ENCODE results near the gene ALOX5. TPM values are rescaled to one million over a fixed set of nuclear protein-coding genes. Genes with fewer than 3 reads are reported as not detected.

ALOX5 gene
- total RNA-seq, 1 experiment from 2014 or later = 0.11 TPM

DNA sequence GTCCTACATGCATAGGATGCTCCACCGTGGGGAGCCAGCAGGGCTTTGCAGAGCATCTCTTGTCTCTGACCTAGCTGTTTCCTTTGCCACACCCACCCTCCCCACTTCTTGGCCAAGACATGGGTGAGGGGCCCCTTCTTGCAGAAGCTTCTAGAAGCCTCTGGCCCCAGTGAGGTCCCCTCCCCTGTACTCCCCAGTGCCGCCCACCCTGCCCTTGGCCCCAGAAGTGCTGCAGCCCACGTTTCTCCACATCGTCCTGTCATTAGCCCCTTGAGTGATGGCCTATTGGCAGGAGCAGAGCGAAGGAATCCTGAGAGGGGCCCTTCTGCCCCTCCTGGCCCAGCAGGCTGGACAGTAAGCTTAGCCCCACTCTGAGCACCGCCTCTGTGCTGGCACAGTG lies 43.7 kb downstream of the ALOX5 start:
- Histone ChIP-seq H3F3A (ENCODE audit: low read length, unreplicated experiment) (no peaks in the 10 kb centered on the region), H3K4me2 (ENCODE audit: low read length) (no peak overlapping the region), H3K27ac (ENCODE audit: low read length) (no peak overlapping the region), H3K9me3 (ENCODE audit: low read length) (no peaks in the 10 kb centered on the region), H3K4me1 (ENCODE audit: insufficient read depth, low read length) (peaks cover 10% of the 10 kb centered on the region), H3K9me2 (replicated peaks; ENCODE audit: low read length) (no peaks in the 10 kb centered on the region), H2AFZ (ENCODE audit: low read length) (no peak overlapping the region), H3K9ac (ENCODE audit: low read length) (no peak overlapping the region), H3K79me2 (ENCODE audit: low read length) (no peaks in the 10 kb centered on the region), H3K27me3 (ENCODE audit: low read length) (no peaks in the 10 kb centered on the region), H3K36me3 (ENCODE audit: low read depth, low read length) (no peaks in the 10 kb centered on the region), H3K4me3 (ENCODE audit: low read length) (no peak overlapping the region), H4K20me1 (ENCODE audit: low read length) (no peaks in the 10 kb centered on the region)
- ChIA-PET CTCF (no interaction called here), POLR2A (ENCODE audit: unreplicated experiment) (no interaction called here)
- intact Hi-C loops (cut with micrococcal nuclease) = no loop called here
- no peak for TF ChIP-seq EZH2phosphoT487 (IDR thresholded peaks at IDR 0.05; ENCODE audit: borderline replicate concordance, low read length)
- TF ChIP-seq CTCF (conservative IDR thresholded peaks at IDR 0.05; ENCODE audit: low read depth, low read length) = no peak
- TF ChIP-seq EZH2 (IDR thresholded peaks at IDR 0.05; ENCODE audit: low read length, unreplicated experiment) = no peak
- BruUV-seq (replicated peaks) = no TSS peak
- no peak for DNase-seq
- ATAC-seq = no peak

DNA sequence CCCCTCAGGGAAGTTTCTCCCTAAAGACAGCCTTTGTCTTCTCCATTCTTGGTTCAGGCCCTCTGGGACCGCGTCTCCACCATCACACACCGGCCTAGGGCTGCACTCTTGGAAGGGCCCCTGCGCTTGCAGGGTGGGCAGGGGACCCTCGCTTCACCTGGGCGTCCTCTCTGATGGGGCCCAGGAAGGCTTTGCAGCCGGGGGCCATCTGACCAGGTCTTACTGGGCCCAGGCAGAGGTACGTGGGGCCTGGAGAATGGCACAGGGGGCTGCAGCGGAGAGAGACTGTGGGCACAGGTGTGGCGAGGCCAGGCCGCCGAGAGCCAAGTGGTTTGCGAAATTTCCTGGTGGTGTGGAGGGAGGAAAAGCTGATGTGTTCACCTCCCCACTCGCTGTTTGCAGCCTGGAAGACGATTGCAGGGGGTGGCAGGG lies 44.4 kb downstream of the ALOX5 start:
- Histone ChIP-seq H3K79me2 (ENCODE audit: low read length) (no peaks in the 10 kb centered on the region), H3K36me3 (ENCODE audit: low read depth, low read length) (no peaks in the 10 kb centered on the region), H3K27ac (ENCODE audit: low read length) (no peak overlapping the region), H3K4me1 (ENCODE audit: insufficient read depth, low read length) (peaks cover 10% of the 10 kb centered on the region), H3K27me3 (ENCODE audit: low read length) (no peaks in the 10 kb centered on the region), H3F3A (ENCODE audit: low read length, unreplicated experiment) (no peaks in the 10 kb centered on the region), H4K20me1 (ENCODE audit: low read length) (no peaks in the 10 kb centered on the region), H3K9me2 (replicated peaks; ENCODE audit: low read length) (no peaks in the 10 kb centered on the region), H3K9ac (ENCODE audit: low read length) (no peak overlapping the region), H3K9me3 (ENCODE audit: low read length) (no peaks in the 10 kb centered on the region), H3K4me3 (ENCODE audit: low read length) (no peak overlapping the region), H2AFZ (ENCODE audit: low read length) (no peak overlapping the region), H3K4me2 (ENCODE audit: low read length) (no peak overlapping the region)
- no peak for ATAC-seq
- no TSS peak for BruUV-seq (replicated peaks)
- intact Hi-C loops (cut with micrococcal nuclease) = no loop called here
- DNase-seq = no peak
- no peak for TF ChIP-seq EZH2phosphoT487 (IDR thresholded peaks at IDR 0.05; ENCODE audit: borderline replicate concordance, low read length)
- TF ChIP-seq EZH2 (IDR thresholded peaks at IDR 0.05; ENCODE audit: low read length, unreplicated experiment) = no peak
- no peak for TF ChIP-seq CTCF (conservative IDR thresholded peaks at IDR 0.05; ENCODE audit: low read depth, low read length)
- POLR2A ChIA-PET (ENCODE audit: unreplicated experiment) = no interaction called here
- CTCF ChIA-PET = no interaction called here

DNA sequence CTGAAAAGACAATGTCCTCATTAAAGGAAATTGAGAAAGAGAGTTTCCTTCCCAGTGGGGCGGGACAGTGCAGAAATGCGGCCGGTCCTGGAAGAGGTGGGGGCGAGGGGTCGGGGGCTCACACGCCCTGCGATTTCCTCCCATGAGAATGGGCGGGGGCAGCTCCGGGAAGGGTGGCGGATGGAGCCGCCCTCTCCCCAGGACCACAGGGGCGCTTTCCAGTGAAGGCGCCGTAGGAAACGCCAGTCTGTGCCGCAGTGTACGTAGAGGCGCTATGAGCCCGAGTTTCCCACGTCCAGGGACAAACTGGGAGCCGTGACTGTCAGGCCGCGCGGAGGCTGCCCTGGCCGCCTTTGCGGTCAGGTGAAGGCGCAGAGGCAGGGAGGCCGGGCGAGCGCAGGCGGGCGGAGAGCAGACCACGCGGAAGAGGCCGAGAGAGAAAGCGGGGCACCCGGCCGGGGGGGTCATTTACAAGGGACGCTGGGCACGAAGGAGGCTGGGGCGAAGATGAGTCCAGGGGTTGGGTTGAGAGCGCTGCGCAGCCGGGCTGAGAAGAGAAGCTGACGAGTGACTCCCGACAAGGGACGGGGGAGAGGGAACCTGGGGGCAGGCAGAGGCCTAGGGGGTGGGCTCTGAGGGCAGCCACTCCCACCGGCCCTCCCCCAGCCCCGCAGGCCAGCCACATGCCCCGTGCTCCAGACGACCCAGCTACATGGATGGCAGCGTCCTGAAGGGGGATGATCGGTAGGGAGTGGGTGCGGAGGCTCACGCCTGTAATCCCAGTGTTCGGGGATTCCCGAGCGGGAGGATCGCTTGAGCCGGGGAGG lies 45.0 kb downstream of the ALOX5 start:
- Histone ChIP-seq H3K27me3 (ENCODE audit: low read length) (no peaks in the 10 kb centered on the region), H3K9ac (ENCODE audit: low read length) (no peak overlapping the region), H3K9me2 (replicated peaks; ENCODE audit: low read length) (no peaks in the 10 kb centered on the region), H3K4me3 (ENCODE audit: low read length) (no peak overlapping the region), H2AFZ (ENCODE audit: low read length) (no peak overlapping the region), H3K4me2 (ENCODE audit: low read length) (no peak overlapping the region), H3K4me1 (ENCODE audit: insufficient read depth, low read length) (peaks cover 10% of the 10 kb centered on the region), H3F3A (ENCODE audit: low read length, unreplicated experiment) (no peaks in the 10 kb centered on the region), H3K9me3 (ENCODE audit: low read length) (no peaks in the 10 kb centered on the region), H3K79me2 (ENCODE audit: low read length) (no peaks in the 10 kb centered on the region), H3K27ac (ENCODE audit: low read length) (no peak overlapping the region), H4K20me1 (ENCODE audit: low read length) (no peaks in the 10 kb centered on the region), H3K36me3 (ENCODE audit: low read depth, low read length) (no peaks in the 10 kb centered on the region)
- ATAC-seq (no peak), DNase-seq (no peak)
- CTCF ChIA-PET = no interaction called here
- POLR2A ChIA-PET (ENCODE audit: unreplicated experiment) = no interaction called here
- no peak for TF ChIP-seq EZH2 (IDR thresholded peaks at IDR 0.05; ENCODE audit: low read length, unreplicated experiment)
- BruUV-seq (replicated peaks) = no TSS peak
- intact Hi-C loops (cut with micrococcal nuclease) = no loop called here
